IPS DF 19.7 (cell line): Measurements from ENCODE around the gene DOK7.
"Not testable (repeated sequence)": the region's sequence is repeated elsewhere in the genome, so short reads cannot be mapped to it uniquely, and the experiment has no call there.

Experiments used
- DNase-seq: peaks from one replicate; pipeline ENCODE4 v3.0.0-alpha.2; 2013; ENCODE audit warnings: low read depth, low spot score

Gene DOK7

DNA sequence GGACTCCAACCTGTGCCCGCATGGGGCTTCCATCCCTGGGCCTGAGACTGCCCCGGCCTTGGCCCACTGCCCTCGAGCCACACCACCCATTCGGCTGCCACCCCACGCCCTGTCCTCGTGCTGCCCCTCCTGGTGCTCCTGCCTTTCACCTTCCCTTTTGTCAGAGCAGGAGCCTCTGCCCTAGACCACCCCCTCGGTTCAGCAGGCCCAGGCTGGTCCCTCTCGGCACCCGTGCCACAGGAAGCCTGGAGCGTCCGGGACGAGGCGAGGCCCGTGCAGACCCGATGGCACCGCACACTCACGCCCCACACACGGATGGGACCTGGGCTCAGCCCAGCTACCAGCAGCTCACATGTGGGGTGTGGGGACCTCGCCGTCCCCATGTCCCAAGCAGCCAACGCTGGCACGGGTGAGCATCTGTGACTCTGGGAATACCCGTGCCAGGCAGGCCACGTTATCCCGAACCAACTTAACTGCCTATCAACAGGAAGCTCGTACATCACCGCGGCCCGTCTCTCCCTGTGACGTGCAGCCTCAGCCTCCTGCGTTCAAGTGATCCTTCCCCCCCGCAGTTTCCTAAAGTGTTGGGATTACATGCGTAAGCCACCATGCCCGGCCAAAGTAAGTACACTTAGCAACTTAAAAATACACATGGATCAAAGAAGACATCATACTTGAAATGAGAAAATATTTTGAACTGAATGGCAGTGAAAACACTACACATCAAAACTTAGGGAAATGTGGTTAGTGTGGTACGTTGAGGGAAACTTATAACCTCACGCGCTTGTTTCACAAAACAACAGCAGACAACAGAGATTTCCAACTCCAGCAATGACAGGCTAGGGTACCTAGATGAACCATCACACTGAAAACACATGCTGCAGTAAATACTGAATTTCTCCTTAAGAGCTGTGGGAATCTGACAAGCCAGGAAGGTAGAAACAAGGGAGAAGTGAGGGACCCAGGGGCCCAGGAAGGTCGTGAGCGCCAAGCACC is 40.1 kb downstream of the DOK7 start:
- DNase-seq, result no peak

DNA sequence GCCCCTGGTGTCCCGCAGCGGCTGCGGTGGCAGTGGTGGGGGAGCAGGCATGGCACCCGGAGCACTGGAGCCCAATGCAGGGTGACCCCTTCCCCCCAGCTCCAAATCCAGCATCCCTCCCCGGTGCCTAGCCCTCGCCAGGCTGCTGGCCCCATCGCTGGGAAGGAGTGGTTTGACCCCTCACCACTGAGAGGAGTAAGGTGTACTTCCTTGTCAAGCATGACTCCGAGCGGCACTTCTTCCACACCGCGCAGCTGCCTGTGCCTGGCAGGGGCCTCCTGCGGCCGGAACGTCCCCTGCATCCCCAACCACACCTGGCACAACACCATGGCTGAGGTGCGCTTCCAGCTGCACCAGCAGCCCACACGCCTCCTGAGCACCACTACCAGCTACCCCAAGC is 42.1 kb downstream of the DOK7 start:
- no peak for DNase-seq

DNA sequence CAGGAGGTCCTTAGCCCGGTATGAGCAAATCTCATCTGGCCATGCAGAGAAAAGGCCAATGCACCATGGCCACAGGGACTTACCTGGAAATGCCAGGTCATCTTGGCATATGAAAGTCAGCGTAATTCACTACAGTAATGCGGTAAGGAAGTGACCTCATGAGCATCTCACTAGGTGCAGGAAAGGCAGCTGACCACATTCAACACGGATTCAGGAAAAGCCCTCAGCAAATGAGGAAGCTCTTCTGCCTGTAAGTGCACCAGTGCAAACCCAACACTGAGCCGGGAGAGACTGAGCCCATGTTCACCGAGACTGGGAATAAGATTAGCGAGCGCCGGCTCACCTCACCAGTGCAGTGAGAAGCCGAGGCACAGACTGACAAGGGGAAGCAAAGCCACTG is 45.4 kb downstream of the DOK7 start:
- DNase-seq, result no peak

DNA sequence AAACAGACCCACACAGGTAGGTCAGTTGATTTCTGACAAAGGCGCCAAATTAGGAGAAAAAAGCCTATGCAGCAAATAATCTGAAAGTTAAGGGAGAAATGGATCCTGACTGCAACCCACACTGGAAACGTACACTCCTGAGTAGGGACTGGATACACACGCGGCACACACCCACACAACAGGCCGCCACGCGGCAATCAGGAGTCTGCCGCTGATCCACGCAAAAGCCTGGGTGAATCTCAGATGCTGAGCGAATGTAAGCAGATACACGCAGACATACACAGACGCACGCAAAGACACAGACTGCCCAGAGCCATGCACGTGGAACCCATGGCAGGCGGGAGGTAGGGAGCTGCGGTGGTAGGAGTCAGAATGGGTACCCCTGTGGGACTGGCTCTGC is 47.4 kb downstream of the DOK7 start:
- no peak for DNase-seq

DNA sequence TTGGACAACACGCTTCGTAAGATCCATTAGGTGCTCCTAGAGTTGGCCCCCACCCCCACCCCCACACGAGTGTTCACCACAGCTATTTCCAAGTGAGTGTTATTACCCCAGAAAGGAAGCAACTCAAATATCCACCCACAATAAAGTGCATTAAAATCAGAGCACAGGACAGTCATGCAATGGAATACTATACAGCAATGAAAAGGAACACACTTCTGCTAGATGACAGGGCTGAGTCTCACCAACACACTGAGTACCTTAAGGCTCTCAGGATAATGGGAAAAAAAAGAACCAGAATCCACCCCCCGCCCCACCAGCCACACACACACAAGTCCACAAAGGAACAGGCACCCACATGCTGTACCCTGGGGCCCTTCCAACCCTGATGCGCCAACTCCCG is 48.1 kb downstream of the DOK7 start:
- no peak for DNase-seq

DNA sequence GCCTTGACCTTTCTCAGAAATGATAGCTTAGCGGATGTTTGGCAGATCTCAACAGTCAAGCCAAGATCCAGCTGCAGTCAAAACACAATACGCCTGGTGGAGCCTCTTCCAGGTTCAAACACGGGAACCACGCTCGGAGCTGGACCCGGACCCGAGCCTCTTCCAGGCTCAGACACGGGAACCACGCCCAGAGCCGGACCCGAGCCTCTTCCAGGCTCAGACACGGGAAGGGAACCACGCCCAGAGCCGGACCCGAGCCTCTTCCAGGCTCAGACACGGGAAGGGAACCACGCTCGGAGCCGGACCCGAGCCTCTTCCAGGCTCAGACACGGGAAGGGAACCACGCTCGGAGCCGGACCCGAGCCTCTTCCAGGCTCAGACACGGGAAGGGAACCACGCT is 48.5 kb downstream of the DOK7 start:
- DNase-seq, result not testable (repeated sequence)

DNA sequence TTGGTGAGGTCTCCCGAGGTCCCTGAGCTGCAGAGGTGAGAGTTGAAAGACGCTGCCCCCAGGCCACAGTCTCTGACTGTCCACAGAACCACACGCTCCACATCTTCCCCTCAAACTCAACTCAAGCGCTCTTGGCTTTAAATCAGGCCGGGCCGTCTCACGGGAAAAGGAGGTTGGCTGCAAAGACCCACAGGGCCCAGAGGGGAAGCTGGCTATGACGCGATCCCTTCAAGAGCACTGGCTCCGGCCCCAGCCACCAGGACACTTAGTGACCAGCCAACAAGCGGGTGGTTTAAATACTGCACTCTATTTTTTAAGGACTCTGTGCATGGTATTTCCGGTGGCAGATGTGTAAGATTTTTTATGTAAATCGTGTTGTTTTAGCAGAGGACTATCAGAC is 49.2 kb downstream of the DOK7 start:
- DNase-seq, result no peak

DNA sequence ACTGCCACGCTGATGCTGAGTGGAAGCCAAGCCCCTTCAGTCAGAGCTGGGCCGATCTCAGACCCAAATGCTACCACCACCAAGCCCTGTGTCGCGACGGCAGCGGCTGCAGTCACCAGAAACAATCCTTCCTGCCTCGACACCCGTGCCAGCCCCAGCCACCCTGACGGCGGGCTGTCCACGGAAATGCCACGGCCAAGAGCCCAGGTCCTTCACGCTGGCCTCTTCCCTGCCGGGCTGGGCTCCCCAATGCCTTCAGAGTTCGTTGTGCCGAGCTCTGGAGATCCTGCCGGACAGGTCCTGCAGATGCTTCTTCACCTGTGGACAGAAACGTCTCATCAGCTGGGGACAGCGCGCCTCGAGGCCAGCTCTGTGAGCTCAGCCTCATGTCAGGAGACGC is 49.6 kb downstream of the DOK7 start:
- no peak for DNase-seq

DNA sequence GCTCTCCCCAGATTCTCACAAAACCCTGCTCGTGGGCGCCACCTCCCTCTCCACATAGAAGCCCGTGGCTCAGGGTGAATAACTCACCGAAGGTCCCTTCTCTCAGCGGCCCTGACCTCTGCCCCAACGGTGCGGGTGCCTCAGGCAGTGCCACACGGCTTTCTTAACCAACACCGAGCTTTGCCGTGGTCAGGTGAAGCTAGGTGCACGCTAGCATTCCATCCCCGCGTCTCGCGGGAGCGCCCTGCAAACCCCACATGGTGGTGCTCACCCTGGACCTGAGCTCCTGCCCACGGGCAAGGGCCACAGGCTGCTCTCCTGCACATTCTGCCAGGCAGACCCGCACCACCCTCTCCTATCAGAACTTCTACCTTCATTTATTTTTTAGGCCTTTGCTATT is 50.7 kb downstream of the DOK7 start:
- DNase-seq, result no peak

DNA sequence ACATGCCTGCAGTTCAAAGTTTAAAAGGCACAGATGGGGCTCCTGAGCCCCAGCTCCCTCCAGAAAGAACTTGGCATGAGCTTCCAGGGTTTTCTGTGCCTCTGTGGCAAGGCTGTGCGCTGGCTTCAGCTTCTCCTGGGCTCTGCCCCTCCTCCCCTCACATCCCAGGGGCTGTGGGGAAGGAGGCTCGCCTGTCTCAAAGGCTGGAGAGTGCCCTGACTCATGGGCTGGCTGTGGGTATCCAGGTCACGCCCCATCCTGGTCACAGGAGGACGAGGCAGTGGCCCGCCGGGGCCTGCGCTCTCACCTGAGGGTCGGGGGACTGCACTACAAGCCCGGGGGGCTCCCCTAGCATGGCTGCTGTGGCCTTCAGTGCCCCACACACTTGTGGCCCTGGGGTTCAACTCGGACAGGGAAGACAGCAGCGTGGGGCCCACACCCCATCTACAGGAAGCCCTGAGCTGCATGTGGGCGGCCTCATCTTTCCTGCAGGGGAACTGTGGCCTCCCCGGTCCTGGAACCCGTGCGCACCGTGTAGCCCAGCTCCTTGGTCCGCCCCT is 51.2 kb downstream of the DOK7 start:
- DNase-seq, result no peak

DNA sequence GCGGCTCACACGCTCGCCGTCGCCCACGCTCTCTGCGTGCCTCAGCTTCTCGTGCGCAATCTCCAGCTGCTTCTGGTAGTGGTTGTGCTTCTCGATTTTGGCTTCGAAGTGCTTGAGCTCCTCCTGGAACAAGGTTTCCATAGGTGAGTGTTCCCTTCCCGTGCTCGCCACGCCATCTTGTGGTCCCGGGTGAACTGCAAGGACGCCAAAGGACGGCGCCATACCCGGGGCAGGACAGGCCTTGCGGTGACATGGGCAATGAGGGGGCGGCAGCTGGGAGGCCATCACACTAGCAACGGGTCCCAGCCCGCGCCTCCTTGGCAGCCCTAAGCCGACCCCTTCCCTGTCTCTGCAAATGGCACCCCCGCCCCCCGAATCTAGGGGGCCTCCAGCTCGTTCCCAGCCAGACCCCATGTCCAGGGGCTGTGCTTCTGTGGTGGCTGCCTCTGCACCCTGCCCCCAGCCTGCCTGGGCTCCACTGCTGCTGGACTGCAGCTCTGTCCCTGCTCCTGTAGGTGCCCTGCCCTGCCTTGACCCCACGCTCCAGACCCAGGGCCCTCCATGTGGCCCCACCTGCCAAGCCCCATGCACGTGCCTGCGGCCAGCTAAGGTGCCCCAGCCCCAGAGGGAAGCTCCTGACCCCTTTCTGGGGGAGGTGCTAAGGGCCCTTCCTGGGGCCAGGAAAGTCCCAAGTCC is 51.8 kb downstream of the DOK7 start:
- DNase-seq, result no peak

DNA sequence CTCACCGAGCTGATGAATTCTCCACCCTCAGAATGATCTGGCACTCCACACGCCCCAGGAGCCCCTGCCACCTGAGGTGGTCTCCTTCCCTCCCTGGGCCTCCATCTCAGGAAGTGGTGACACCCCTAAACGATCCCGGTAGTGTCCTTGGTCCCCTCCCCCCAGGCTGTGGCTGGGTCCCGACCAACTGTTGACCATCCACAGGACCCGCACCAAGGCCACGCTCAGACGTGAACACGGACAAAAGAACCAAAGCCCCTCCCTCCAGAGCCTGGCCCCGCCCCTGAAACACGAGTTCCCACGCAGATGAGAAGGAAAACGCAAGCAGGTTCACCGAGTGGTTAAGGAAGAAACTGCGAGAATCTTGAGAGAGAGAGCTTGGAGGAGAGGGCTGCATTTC is 52.5 kb downstream of the DOK7 start:
- no peak for DNase-seq

DNA sequence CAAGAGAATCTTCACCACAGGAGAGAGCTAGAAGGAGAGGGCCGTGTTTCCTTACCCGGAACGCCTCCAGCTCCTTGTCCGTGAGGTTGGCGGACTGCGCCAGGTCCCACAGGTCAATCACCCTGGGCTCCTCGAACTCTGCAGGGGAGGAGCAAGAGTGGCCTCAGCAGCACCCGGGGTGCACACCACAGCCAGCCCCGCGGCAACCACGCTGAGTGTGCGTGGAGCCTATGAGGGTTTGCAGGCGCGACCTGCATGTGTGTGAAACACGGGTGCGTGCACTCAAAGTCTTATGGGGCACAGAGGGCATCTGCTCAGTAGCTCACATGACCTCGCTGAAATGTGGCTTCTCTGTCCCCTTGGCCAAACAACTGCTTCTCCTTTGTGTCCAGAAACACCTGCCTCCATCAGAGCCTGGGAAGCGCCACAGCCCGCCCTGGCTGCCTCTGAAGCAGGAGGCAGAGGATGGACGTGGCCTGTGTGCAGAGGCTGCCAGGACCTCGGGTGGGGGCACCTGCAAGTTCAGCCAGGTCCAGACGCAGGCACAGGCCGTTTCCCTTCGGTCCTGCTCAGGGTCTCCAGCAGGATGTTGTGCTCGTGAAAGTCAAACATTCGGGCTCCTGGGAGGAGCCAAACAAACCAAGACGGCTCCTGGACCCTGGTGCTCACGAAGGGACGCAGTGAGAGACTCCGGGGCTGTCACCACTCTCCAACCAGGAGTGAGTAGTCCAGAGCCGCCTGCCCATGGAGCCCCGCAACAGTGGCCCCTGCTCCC is 53.1 kb downstream of the DOK7 start:
- no peak for DNase-seq

DNA sequence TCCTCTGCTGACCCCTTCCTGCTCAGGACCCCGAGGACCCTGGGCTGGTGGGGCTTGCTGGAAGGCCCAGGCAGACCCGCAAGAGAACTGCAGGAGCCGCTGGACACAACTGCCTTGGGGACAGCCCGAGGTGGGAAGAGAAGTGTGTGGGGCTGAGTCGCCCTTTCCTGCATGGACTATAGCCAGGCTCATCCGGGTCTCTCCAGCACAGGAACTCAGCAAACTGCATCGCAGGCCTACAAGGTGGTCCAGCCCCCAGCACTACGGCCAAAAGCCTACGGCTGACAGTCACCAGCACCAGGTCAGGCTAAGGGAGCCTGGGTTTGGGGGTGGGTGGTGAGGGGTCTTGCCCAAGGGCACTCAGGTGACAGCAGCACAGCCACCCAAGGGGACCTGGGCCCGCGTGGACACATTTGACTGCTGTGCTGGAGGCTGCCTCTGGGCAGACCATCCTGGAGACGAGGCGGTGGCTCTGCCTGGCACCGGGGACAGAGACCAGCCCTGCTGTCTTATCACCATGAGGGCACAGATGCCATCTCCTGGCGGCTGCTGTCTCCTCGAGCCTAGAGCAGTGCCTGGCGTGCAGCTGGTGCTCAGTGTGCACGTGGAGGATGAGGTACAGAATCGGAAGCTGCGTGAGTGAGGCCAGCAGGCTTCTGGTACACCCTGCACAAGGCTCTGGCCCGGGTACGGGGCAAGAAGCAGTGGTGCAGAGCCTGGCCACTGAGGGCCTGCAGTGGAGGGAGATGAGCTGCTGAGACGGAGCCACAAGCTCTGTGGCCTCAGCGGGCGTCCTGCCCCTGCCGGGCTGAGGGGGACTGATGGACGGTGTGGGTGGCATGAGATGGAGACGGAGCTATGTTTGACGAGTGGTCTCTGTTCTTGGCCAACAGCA is 54.0 kb downstream of the DOK7 start:
- no peak for DNase-seq

DNA sequence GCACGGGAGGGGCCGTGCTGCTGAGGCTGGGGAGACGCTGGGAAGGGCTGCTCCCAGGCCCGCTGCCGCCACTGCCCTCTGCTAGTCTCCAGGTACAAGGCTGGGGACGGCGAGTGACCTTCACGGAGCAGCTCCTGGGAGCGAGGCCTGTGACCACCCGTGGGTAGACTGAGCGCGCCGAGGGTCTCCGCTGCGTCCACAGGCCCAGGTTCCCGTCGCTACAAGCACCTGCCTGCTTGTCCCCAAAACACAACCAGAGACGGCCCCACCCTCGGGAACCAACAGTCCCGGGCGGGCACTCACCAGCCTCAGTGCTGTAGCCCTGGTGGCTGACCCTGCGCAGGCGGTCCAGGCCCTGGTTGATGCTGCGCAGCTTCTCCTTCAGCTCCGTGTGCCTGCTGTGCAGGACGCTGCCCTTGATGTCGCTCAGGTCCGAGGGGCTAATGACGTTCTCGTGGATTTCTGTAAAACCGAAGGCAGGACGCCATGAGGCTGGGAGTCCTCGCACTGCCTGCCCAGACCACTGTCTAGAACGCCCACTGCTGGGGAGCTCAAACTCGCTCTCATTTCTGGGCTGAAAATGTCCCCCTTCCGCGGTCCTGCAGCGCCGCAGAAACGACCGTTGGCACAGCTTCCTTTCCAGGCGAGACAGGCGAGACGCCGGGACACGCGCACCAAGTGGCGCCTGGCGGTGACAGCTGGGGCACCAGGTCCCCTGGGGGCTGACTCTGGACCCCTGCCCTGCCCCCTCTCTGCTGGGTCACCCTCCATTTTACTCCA is 54.8 kb downstream of the DOK7 start:
- no peak for DNase-seq

DNA sequence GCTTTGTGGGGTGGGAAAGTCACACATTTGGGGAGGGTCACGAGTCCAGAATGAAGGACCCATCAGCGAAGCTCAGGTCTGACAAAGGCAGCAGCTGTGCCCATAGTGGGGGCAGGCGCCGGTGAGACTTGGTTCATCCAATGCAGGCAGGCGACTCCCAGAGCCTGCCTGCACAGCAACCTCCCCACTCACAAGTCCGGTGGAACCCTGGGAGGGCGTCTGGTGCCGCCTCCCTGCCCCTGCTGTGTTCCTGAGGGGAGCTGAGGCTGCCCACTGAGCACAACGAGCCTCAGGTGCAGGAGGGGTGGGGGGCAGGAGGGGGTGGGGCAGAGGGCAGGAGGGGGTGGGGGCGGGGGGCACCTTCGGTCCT is 55.4 kb downstream of the DOK7 start:
- no peak for DNase-seq

DNA sequence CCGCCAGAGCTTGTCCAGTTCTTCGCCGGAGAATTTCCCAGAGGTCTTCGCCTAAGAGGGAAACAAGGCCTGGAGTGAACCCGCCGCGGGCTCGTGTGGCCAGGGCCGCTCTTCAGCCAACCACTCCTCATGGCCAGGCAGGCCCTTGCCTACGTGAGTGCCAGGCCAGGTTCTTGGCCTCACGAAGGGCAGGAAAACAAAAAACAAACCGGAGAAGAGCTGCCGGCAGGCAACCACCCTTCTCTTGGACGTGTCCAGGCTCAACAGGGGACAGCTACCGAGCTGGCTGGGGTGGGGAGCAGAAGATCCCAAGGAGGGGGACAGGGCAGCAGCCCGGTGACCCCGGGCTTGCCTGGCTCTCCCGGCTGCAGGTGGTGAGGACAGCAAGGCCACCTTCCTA is 55.8 kb downstream of the DOK7 start:
- no peak for DNase-seq

DNA sequence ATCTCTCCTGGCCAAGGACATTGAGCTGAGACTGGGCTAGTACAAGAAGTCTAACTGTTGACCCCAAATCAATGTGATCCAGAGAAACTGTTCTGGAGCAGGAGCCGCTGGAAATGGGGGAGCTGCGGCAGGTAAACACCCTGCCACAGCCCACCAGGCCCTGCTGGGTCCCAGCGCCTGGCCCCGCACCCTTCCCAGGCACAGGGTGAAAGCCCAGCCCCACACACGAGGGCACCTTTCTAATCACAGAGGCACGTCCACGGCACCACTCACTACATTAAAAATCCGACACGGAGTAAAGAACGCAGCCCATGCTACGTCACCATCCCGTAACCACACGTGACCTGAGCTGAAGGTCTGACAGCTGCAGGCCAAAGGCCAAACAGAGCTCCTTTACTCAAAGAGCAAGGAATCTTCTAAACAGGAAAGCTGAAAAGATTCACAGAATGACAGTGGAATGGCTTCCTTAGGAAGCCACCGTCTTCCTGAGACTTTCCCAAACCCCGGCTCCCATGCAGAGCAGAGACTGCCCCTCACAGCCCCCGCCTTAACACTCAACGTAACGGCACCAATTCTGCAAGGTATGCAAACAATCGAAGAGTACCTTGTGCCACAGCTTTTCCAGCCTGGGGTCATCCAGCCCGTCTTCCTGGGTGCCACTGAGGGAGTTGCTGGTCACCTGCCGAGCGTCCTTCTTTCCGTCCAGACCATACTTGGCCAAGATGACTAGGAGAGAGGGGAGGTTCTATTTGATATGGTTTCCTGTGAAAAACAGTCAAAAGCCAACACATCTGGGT is 56.6 kb downstream of the DOK7 start:
- no peak for DNase-seq

DNA sequence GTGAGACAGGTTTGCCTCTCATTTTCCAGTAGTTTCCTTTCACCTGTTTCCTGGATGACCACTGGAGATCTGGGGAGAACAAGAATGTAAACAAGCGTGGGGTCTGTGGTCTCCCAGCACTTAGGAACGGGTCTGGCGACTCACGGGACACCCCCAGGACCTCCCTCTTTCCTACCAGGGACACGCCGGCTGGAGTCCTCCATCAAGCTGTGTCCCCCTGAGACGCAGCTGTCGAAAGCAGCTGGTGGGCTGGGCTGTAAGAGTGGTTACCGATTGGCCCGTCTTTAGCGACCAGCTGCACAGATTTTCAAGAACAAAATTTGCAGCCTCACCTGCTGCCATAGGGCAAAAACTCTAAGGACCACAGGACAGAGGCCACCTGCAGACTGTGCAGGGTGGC is 57.2 kb downstream of the DOK7 start:
- no peak for DNase-seq
